Activated T-cell treated with anti-CD3 and anti-CD28 coated beads, Interleukin-2, amount 50 U/mL, for 72 hours (primary cell): ENCODE data around the gene NXN. TPM values are rescaled to one million over a fixed set of nuclear protein-coding genes. Genes with fewer than 3 reads are reported as not detected.
"Not testable (repeated sequence)": the region's sequence is repeated elsewhere in the genome, so short reads cannot be mapped to it uniquely, and the experiment has no call there.

Experiments
- ATAC-seq, 2 donors: fragments of 150-1000 bp; cut with Tn5 transposase; replicated peaks in 1 of 2; 2 replicates each; pipeline ENCODE4 v1.10.0; 2021; ENCODE audit warnings: moderate library complexity in 2 of 2, mild to moderate bottlenecking in 1 of 2
- DNase-seq, 2 donors: peaks; one replicate each; pipeline ENCODE4 v3.0.0; 2021 to 2022; ENCODE audit warnings: mixed read lengths in 1 of 2
- H3K27ac Mint-ChIP-seq: one replicate; pipeline ENCODE4 v1.8.0; 2022; ENCODE audit warnings: mild to moderate bottlenecking, moderate library complexity, mixed read lengths
- H3K27me3 Mint-ChIP-seq: one replicate; pipeline ENCODE4 v1.8.0; 2022; ENCODE audit warnings: low read depth, mixed read lengths
- H3K36me3 Mint-ChIP-seq, 2 donors: one replicate each; pipeline ENCODE4 v1.8.0; 2022; ENCODE audit warnings: mixed read lengths in 2 of 2, mild to moderate bottlenecking in 1 of 2; ENCODE audit not compliant: insufficient read depth in 2 of 2
- H3K4me1 Mint-ChIP-seq: one replicate; pipeline ENCODE4 v1.8.0; 2022; ENCODE audit warnings: low read depth, mixed read lengths
- H3K4me3 Mint-ChIP-seq, 2 donors: one replicate each; pipeline ENCODE4 v1.8.0; 2022; ENCODE audit warnings: mild to moderate bottlenecking in 2 of 2, mixed read lengths in 2 of 2, moderate library complexity in 2 of 2
- H3K9me3 Mint-ChIP-seq, 2 donors: one replicate each; pipeline ENCODE4 v1.8.0; 2022; ENCODE audit warnings: mixed read lengths in 2 of 2
- total RNA-seq, 2 donors: library from RNA; stranded (reverse); gene quantifications; one replicate each; pipeline ENCODE4 v1.2.3, GENCODE V29; 2022

NXN gene
- total RNA-seq, 2 donors from 2014 or later, result 1.2 to 1.7 TPM

DNA sequence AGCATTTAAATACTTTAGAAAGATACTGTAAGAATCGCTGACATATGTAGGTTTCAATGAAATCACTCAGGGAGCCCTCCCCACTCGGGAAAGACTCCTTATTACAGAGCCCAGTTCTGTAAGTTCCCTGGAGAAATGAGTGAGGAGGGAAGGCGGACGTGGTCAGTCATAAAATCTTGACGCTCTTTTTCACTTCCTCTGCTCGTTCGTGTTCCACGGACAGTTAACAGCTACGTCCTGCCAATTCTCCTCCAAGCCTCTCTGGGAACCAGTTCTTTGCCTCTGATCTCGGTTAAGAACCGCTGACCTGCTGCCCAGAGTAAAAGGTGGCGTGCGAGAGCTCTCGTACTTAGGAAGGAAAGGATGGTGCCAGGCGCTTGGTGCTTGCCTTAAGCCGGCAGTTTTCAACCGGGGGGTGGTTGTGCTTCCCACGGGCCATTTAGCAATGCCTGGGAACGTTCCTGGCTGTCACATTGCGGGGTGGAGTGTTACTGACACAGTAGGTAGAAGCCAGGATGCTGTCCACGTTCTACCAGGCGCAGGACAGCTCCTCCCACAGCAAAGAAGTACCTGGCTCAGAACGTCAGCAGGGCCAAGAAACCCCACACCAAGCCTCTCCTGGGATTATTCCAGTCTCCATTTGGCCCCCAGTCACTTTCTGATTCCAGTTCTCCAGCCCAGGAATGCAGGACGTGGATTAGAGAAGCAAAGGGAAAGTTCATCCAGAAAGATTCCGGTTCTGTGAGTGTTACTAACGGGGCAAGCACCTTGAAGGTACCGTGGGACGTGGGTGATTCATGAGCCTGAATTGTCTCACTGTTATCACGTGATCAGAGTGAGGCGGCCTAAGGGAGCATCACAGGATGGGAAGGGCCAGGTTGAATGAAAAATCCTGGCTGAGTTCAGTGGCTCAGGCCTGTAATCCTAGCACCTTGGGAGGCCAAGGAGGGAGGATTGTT, 109.7 kb downstream of the NXN start:
- Mint-ChIP-seq H3K4me1 (no peaks in the 10 kb centered on the region), H3K27me3 (peaks cover 32% of the 10 kb centered on the region), H3K27ac (no peak overlapping the region), H3K36me3 (peaks cover 3% of the 10 kb centered on the region in 2 donors), H3K4me3 (no peak overlapping the region), H3K9me3 (peaks cover 3 to 4% of the 10 kb centered on the region in 2 donors)
- ATAC-seq (no peak), DNase-seq (no peak)

DNA sequence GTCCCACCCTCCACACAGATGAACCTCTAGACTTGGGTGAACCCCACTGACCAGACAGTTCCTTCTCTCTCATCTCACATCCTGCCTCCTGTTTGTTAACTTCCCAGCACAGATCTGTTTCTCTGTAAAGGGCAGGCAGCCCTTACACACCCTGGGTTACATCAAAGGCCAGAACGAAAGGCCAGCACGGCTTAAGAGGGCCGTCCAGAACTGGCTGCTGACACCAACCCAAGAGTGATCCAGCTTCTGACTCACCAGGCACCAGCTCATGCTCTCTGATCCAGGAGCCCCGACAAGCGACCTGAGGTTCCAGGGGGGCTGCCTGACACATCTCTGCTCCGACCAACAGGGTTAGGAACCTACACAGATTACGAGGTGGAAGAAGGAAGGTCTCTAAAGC, 110.5 kb downstream of the NXN start:
- Mint-ChIP-seq H3K9me3 (peaks cover 3 to 4% of the 10 kb centered on the region in 2 donors), H3K36me3 (peaks cover 3% of the 10 kb centered on the region in 2 donors)

DNA sequence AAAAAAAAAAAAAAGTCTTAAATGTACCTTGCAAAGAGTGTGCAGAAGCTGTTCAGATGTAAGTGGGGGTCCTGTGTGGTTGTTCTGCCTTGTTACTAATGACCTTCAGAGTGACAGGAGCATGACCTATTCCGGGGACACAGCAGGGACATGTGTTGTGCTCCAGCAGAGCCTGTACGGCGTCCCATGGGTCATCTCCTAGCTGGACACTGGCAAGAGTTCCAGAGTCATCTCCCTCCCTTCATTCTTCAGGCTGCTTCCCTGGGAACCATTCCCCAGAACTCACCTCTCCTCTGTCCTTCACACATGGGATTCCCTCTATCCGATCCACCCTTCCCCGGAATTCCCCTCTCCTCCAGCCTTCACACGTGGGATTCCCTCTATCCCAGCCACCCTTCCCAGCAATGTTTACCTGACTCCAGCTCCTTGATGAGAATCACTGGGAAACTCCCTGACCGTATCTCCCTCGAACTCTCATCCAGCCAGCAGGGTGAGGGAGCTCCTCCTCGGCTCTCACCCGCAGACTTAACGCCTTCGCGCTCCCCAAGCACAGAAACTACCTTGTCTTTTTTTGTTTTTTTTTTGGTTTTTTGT, 111.6 kb downstream of the NXN start:
- peaks cover 3 to 4% of the 10 kb centered on the region in 2 donors for H3K9me3 Mint-ChIP-seq
- H3K36me3 Mint-ChIP-seq, result peaks cover 3% of the 10 kb centered on the region in 2 donors
- ATAC-seq (no peak), DNase-seq (no peak)
- no peaks in the 10 kb centered on the region for H3K4me1 Mint-ChIP-seq
- peaks cover 42% of the 10 kb centered on the region for H3K27me3 Mint-ChIP-seq
- no peak overlapping the region for H3K27ac Mint-ChIP-seq
- H3K4me3 Mint-ChIP-seq, result no peak overlapping the region

More for the DNA sequence above, 110.5 kb downstream of the NXN start:
- Mint-ChIP-seq H3K4me3 (no peak overlapping the region), H3K27me3 (peaks cover 39% of the 10 kb centered on the region), H3K27ac (no peak overlapping the region), H3K4me1 (no peaks in the 10 kb centered on the region)
- no peak for ATAC-seq
- no peak for DNase-seq

DNA sequence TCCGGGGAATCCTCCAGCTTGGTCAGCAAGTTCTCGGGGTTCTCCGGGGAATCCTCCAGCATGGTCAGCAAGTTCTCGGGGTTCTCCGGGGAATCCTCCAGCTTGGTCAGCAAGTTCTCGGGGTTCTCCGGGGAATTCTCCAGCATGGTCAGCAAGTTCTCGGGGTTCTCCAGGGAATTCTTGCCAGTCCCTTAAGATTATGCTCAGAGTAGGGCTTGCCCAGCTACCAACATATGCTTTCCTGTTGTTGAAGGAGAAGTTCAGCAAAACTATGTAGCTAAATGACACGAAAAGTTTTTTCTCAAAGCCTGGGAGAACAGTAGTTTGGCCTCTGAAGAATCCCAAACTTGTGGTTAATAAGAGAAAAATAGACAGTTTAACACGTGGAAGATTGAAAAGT, 112.3 kb downstream of the NXN start:
- H3K27me3 Mint-ChIP-seq, result peaks cover 40% of the 10 kb centered on the region
- not testable (repeated sequence) for H3K4me1 Mint-ChIP-seq

DNA sequence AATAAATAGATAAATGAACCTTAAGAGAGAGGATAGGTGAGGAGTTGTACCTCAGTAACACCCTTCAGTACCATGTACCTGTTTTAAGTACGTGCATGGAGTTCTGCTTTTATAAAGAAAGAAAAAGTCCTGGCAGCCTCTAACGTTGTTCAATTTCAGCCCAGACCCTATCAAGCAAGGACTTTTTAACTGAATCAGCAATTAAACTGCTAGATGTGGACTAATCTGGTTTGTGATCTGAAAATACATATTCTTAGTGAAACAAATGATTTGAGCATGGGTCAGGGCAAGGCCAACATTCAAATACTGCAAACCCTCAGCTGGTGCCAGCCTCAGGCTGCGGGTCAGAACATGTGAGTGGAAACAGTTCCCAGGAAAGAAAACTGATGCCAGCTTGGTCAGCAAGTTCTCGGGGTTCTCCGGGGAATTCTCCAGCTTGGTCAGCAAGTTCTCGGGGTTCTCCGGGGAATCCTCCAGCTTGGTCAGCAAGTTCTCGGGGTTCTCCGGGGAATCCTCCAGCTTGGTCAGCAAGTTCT, 112.9 kb downstream of the NXN start:
- no peaks in the 10 kb centered on the region for H3K4me1 Mint-ChIP-seq
- no peak for ATAC-seq
- DNase-seq, result no peak
- H3K27ac Mint-ChIP-seq, result no peak overlapping the region
- no peaks in the 10 kb centered on the region for H3K9me3 Mint-ChIP-seq
- H3K4me3 Mint-ChIP-seq, result no peak overlapping the region
- H3K27me3 Mint-ChIP-seq, result peaks cover 34% of the 10 kb centered on the region
- H3K36me3 Mint-ChIP-seq, result no peaks in the 10 kb centered on the region

More for the DNA sequence above, 112.3 kb downstream of the NXN start:
- ATAC-seq, H3K27ac Mint-ChIP-seq, DNase-seq, H3K9me3 Mint-ChIP-seq, H3K36me3 Mint-ChIP-seq, H3K4me3 Mint-ChIP-seq: not testable (repeated sequence)

DNA sequence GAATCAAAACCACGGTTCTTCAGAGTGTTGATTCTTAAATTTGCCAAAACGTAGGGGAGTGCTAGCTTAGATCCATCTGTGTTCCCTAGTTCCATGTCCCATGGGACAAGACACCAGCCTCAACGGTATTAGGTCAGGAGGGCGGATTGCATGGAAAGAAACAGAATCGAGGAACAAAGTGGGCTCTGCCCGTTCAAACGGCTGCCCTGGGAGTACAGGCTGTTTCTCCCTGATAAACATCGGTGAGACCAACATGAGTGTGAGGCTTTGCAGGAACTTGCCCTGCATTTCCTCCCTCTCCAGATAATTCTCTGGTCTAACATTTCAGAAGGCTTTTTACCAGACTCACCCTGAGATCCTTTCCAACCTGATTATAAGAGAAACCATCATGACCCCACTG, 115.3 kb downstream of the NXN start:
- H3K4me1 Mint-ChIP-seq, result no peaks in the 10 kb centered on the region
- H3K27ac Mint-ChIP-seq, result no peak overlapping the region
- ATAC-seq (no peak), DNase-seq (no peak)
- H3K9me3 Mint-ChIP-seq, result no peaks in the 10 kb centered on the region
- peak overlapping the region in 1 of 2 donors; percentile 4 for H3K4me3 Mint-ChIP-seq
- no peaks in the 10 kb centered on the region for H3K36me3 Mint-ChIP-seq
- H3K27me3 Mint-ChIP-seq, result peaks cover 26% of the 10 kb centered on the region

DNA sequence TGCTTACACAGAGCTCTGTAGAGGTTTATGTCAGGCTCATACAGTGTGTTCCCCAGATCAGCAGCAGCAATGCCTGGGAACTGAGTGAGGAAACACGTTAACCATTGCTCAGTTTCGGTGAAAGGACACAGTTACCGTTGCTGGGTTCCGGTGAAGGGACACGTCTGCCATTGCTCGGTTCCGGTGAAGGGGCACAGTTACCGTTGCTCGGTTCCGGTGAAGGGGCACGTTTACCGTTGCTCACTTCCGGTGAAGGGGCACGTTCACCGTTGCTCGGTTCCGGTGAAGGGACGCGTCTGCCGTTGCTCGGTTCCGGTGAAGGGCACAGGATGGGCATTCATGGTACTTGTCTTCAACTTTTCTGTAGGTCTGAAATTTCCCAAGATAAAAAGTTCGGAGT, 115.7 kb downstream of the NXN start:
- H3K27ac Mint-ChIP-seq, result no peak overlapping the region
- H3K36me3 Mint-ChIP-seq, result no peaks in the 10 kb centered on the region
- H3K27me3 Mint-ChIP-seq, result peaks cover 22% of the 10 kb centered on the region
- DNase-seq (no peak), ATAC-seq (no peak)
- peak overlapping the region in 1 of 2 donors; percentile 4 for H3K4me3 Mint-ChIP-seq
- no peaks in the 10 kb centered on the region for H3K9me3 Mint-ChIP-seq
- no peaks in the 10 kb centered on the region for H3K4me1 Mint-ChIP-seq

DNA sequence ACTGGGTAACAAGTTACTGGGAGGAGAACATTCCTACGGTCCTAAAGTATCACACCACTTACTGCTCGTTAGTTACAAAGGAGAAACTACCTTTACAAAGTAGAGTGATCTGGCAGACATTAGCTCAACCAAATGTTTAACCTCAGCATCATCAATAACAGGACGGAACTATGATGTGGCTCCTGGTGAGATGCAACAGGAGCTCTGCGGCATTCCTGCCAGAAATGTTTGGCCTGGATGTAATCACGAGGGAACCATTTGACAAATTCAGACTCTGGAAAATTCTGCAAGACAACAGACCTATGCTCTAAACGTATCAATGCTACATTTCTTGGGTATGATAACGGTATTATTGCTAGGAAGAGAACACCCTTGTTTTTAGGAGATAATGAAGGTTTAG, 117.0 kb downstream of the NXN start:
- Mint-ChIP-seq H3K9me3 (no peaks in the 10 kb centered on the region), H3K27ac (no peak overlapping the region), H3K4me1 (no peaks in the 10 kb centered on the region), H3K4me3 (no peak overlapping the region), H3K27me3 (peaks cover 12% of the 10 kb centered on the region), H3K36me3 (no peaks in the 10 kb centered on the region)
- no peak for DNase-seq
- no peak for ATAC-seq

DNA sequence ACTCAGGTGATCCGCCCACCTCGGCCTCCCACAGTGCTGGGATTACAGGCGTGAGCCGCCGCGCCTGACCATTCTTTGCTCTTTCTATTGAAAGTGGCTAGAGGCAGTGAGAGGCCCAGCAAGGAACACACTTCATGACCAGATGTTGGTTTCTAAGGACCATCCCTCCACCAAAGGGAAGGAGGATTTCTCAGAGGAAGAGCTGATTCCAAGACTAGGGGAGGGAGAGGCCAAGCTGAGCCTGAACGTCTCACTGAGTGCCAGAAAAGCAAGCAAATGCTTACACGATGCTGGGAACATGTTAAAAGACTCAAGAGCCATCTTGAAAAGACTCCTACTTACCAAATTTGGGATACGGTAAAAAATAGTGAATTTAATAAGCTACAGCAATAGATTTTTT, 118.2 kb downstream of the NXN start:
- peaks cover 12% of the 10 kb centered on the region for H3K27me3 Mint-ChIP-seq
- ATAC-seq (no peak), DNase-seq (no peak)
- H3K4me3 Mint-ChIP-seq, result no peak overlapping the region
- H3K36me3 Mint-ChIP-seq, result no peaks in the 10 kb centered on the region
- H3K4me1 Mint-ChIP-seq, result no peaks in the 10 kb centered on the region
- H3K27ac Mint-ChIP-seq, result no peak overlapping the region
- no peaks in the 10 kb centered on the region for H3K9me3 Mint-ChIP-seq

DNA sequence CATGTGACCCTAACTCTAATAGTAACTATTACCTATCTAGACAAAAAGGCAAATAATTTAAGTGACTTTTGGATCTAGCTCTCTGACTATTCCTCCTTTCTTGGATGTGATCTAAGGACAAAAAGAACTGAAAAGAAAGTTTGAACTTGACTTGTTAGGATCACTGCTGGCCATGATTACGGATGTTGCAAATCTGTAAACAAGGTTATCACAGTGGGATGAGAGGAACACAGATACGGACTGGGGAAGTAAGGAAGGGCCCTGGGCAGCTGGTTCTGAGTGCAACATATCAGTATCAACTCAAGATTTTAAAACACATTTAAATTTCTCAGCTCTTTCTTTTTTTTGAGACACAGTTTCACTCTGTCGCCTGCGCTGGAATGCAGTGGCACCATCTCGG, 118.8 kb downstream of the NXN start:
- DNase-seq (no peak), ATAC-seq (no peak)
- Mint-ChIP-seq H3K27ac (no peak overlapping the region), H3K9me3 (no peaks in the 10 kb centered on the region), H3K36me3 (no peaks in the 10 kb centered on the region), H3K27me3 (peaks cover 12% of the 10 kb centered on the region), H3K4me3 (no peak overlapping the region), H3K4me1 (no peaks in the 10 kb centered on the region)

DNA sequence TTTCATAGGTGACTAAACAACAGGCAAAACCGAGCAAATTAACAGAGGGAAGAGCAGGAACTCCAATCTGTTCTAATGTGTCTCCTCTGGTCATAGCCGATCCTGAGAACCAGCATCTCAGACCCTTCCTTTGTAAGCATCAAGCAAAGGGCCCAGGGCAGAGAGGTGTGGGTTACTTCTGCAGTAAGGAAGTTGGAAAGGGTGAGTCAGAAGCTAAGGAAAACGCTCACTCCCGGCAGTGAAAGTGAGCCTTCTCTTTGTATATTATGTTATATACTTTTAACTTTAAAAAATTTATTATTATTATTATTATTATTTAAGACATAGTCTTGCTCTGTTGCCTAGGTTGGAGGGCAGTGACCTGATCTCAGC, 119.8 kb downstream of the NXN start:
- DNase-seq, result no peak
- Mint-ChIP-seq H3K4me1 (no peaks in the 10 kb centered on the region), H3K27me3 (peaks cover 10% of the 10 kb centered on the region), H3K4me3 (no peak overlapping the region), H3K36me3 (no peaks in the 10 kb centered on the region), H3K9me3 (no peaks in the 10 kb centered on the region), H3K27ac (no peak overlapping the region)
- ATAC-seq, result no peak

DNA sequence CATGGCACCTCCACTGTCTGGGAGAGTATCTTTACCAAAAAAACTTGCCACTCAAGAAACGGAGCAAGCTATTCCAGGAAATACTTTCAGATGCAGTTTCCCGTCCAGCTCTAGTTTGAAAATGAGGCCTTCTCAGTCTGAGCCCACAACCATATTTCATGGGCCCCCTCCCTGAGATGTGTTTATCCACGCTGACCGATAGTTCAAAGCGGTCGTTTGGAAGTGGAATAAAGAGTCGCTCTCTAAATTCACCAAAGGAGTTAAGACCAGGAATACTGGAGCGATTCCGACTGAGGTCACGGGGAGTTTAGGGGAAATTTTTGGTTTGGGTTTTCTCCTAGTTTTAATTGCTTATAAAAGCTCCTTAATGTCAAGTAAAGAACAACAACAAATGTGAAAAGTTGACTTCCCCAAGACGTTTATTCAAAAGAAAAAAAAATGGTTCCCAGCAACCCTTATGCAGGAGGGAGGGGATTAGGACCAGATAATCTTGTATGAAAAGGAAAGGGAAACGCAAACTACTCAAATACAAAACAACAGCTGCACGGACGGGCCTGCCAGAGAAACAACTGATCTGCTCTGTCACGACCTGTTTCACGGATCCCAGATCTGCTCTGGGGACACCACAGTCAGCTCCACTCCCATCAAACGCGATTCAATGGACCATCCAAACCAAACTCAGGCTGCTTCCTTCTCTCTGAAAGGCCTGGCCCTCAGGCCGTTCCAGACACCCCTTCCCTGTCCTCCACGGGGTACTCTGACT, 120.3 kb downstream of the NXN start:
- H3K4me3 Mint-ChIP-seq, result no peak overlapping the region
- peaks cover 4% of the 10 kb centered on the region for H3K27me3 Mint-ChIP-seq
- H3K4me1 Mint-ChIP-seq, result no peaks in the 10 kb centered on the region
- H3K9me3 Mint-ChIP-seq, result no peaks in the 10 kb centered on the region
- no peak for ATAC-seq
- no peak for DNase-seq
- H3K27ac Mint-ChIP-seq, result no peak overlapping the region
- H3K36me3 Mint-ChIP-seq, result no peaks in the 10 kb centered on the region

DNA sequence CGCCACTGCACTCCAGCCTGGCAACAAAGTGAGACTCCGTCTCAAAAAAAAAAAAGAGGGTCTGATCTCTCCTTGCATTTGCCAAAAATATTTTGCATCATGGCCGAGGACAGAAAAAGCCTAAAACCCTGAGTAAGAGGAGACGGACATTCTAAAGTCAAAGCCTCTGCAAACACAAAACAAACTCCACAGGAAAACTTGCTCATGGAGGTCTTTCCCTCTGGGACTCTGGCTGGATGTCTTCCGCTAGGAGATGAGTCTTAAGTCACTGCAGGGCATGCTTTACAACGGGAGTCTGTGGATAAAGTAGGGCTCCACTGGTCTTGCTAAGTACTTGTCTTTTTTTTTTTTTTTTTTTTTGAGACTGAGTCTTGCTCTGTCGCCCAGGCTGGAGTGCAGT, 123.4 kb downstream of the NXN start:
- ATAC-seq, result no peak
- no peak overlapping the region for H3K4me3 Mint-ChIP-seq
- no peak for DNase-seq
- no peaks in the 10 kb centered on the region for H3K9me3 Mint-ChIP-seq
- no peak overlapping the region for H3K27ac Mint-ChIP-seq
- no peaks in the 10 kb centered on the region for H3K36me3 Mint-ChIP-seq
- H3K27me3 Mint-ChIP-seq, result no peaks in the 10 kb centered on the region
- no peaks in the 10 kb centered on the region for H3K4me1 Mint-ChIP-seq
